Kidney epithelial cell (primary cell): ENCODE measurements around the gene SIM2. TPM values are rescaled to one million over a fixed set of nuclear protein-coding genes. Genes with fewer than 3 reads are reported as not detected.
"Not testable (repeated sequence)": the region's sequence is repeated elsewhere in the genome, so short reads cannot be mapped to it uniquely, and the experiment has no call there.

Experiments
- DNase-seq: peaks from one replicate; pipeline ENCODE4 v3.0.0-alpha.2; 2010; ENCODE audit warnings: low read depth
- H3K27me3 ChIP-seq: 2 replicates; pipeline ENCODE4 v1.6.0; 2011; ENCODE audit warnings: low read length; ENCODE audit not compliant: control insufficient read depth, insufficient read depth
- H3K36me3 ChIP-seq: 2 replicates; pipeline ENCODE4 v1.5.1; 2011; ENCODE audit warnings: low read length; ENCODE audit not compliant: control insufficient read depth, insufficient read depth
- H3K4me3 ChIP-seq: 2 replicates; pipeline ENCODE4 v1.5.1; 2011; ENCODE audit warnings: low read depth, mild to moderate bottlenecking, control low read depth, low read length
- CTCF ChIP-seq: IDR thresholded peaks from 2 replicates; pipeline ENCODE4 v1.5.1; 2011; ENCODE audit warnings: mild to moderate bottlenecking, moderate library complexity, low read length, control low read depth, inconsistent platforms; ENCODE audit not compliant: insufficient read depth, poor library complexity, severe bottlenecking
- total RNA-seq: library from RNA; depleted of rRNA; stranded (reverse); fragments of >200 nt; gene quantifications from 2 replicates; pipeline ENCODE4 v1.2.3, GENCODE V29; 2015

SIM2 gene
- total RNA-seq: 9.5 and 16.3 TPM in 2 replicates

DNA sequence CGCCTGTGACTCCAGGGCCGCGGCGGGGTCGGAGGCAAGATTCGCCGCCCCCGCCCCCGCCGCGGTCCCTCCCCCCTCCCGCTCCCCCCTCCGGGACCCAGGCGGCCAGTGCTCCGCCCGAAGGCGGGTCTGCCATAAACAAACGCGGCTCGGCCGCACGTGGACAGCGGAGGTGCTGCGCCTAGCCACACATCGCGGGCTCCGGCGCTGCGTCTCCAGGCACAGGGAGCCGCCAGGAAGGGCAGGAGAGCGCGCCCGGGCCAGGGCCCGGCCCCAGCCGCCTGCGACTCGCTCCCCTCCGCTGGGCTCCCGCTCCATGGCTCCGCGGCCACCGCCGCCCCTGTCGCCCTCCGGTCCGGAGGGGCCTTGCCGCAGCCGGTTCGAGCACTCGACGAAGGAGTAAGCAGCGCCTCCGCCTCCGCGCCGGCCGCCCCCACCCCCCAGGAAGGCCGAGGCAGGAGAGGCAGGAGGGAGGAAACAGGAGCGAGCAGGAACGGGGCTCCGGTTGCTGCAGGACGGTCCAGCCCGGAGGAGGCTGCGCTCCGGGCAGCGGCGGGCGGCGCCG is at the start of gene SIM2:
Gene SIM2, plus strand, starts transcription at position 135 of the 565 bp plus-strand sequence. CDS start 632 bp downstream, outside the sequence.
- DNase-seq: no peak
- H3K4me3 ChIP-seq: peak within 1 kb of the TSS; percentile 54
- TF ChIP-seq CTCF: no peak

GRCh38 chr21:36654324-36654723 is 44.6 kb upstream of the SIM2 start:
- no peak overlapping the region for H3K4me3 ChIP-seq
- H3K27me3 ChIP-seq: peaks cover 8% of the 10 kb centered on the region
- H3K36me3 ChIP-seq: no peaks in the 10 kb centered on the region
- no peak for DNase-seq
- TF ChIP-seq CTCF: no peak

More for the DNA sequence above, at the start of gene SIM2:
- Histone ChIP-seq H3K27me3 (peaks cover 98% of the 10 kb centered on the region), H3K36me3 (no peaks in the 10 kb centered on the region)

- no peak for TF ChIP-seq CTCF
- H3K4me3 ChIP-seq: no peak overlapping the region
Observed at GRCh38 chr21:36654796-36655325, 44.1 kb upstream of the SIM2 start.

DNA sequence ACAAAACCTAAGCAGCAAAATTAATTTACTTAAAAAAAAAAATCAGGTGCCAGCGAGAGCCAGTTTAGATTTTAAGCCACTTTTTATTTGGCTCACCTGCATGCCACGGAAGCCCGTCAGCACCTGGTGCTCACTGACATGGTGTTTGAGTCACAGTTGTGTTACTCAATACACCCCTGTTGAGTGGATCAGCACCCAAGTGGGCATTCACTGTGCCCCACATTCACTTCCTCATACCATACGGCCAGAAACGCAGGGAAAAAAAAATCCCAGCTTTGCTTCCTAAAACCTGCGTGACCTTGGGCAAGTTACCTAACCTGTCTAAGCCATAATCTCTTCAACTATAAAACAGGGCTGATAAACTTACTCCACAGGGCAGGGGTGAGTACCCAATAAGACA is 42.8 kb upstream of the SIM2 start:
- Histone ChIP-seq H3K4me3 (no peak overlapping the region), H3K27me3 (peaks cover 8% of the 10 kb centered on the region), H3K36me3 (no peaks in the 10 kb centered on the region)
- TF ChIP-seq CTCF: no peak
- DNase-seq: peak; percentile 23

More at GRCh38 chr21:36654796-36655325, 44.1 kb upstream of the SIM2 start:
- Histone ChIP-seq H3K27me3 (peaks cover 8% of the 10 kb centered on the region), H3K36me3 (no peaks in the 10 kb centered on the region)
- no peak for DNase-seq

DNA sequence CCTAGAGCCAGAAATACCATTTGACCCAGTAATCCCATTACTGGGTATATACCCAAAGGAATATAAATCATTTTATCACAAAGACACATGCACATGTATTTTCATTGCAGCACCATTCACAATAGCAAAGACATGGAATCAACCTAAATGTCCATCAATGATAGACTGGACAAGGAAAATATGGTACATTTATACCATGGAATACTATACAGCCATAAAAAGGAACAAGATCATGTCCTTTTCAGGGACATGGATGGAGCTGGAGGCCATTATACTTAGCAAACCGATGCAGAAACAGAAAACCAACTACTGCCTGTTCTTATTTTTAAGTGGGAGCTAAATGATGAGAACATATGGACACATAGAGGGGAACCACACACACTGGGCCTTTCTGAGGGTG is 41.6 kb upstream of the SIM2 start:
- not testable (repeated sequence) for H3K27me3 ChIP-seq, DNase-seq, H3K36me3 ChIP-seq, H3K4me3 ChIP-seq

- no peak for TF ChIP-seq CTCF
- Histone ChIP-seq H3K4me3 (no peak overlapping the region), H3K27me3 (peaks cover 8% of the 10 kb centered on the region), H3K36me3 (no peaks in the 10 kb centered on the region)
- DNase-seq: no peak
Observed at GRCh38 chr21:36657999-36658398, 40.9 kb upstream of the SIM2 start.
